Osteocyte (in vitro differentiated cells): ENCODE measurements around the gene F2RL3. TPM values are rescaled to one million over a fixed set of nuclear protein-coding genes. Genes with fewer than 3 reads are reported as not detected.

Source experiments
- DNase-seq: peaks from one replicate; pipeline ENCODE4 v3.0.0; 2021; ENCODE audit warnings: mixed read lengths; ENCODE audit not compliant: unreplicated experiment; ENCODE audit errors: extremely low spot score
- H3K27ac Mint-ChIP-seq: one replicate; pipeline ENCODE4 v1.8.0; 2021; ENCODE audit warnings: mild to moderate bottlenecking, mixed read lengths; ENCODE audit not compliant: unreplicated experiment
- H3K27me3 Mint-ChIP-seq: one replicate; pipeline ENCODE4 v1.8.0; 2021; ENCODE audit warnings: mixed read lengths; ENCODE audit not compliant: unreplicated experiment
- H3K36me3 Mint-ChIP-seq: one replicate; pipeline ENCODE4 v1.8.0; 2021; ENCODE audit warnings: mixed read lengths; ENCODE audit not compliant: unreplicated experiment
- H3K4me1 Mint-ChIP-seq: one replicate; pipeline ENCODE4 v1.8.0; 2021; ENCODE audit warnings: mixed read lengths; ENCODE audit not compliant: unreplicated experiment
- H3K4me3 Mint-ChIP-seq: one replicate; pipeline ENCODE4 v1.8.0; 2021; ENCODE audit warnings: mild to moderate bottlenecking, moderate library complexity, mixed read lengths; ENCODE audit not compliant: unreplicated experiment
- H3K9me3 Mint-ChIP-seq: one replicate; pipeline ENCODE4 v1.8.0; 2021; ENCODE audit warnings: mixed read lengths; ENCODE audit not compliant: unreplicated experiment
- CTCF ChIP-seq: fragments of 200-600 bp; sonication (generic); IDR thresholded peaks from 2 replicates; pipeline ENCODE4 v1.5.0; 2021; ENCODE audit warnings: antibody characterized with exemption, mild to moderate bottlenecking, moderate library complexity
- total RNA-seq: library from RNA; stranded (reverse); gene quantifications from 2 replicates; pipeline ENCODE4 v1.2.1, GENCODE V29; 2021

The F2RL3 gene
- total RNA-seq, 1 donor from 2014 or later, result 0.08 TPM

GRCh38 chr19:16860118-16860517, 28.7 kb upstream of the F2RL3 start:
- peaks cover 10% of the 10 kb centered on the region for H3K4me1 Mint-ChIP-seq
- no peaks in the 10 kb centered on the region for H3K9me3 Mint-ChIP-seq
- peak overlapping the region; percentile 13 for H3K27ac Mint-ChIP-seq
- no peaks in the 10 kb centered on the region for H3K27me3 Mint-ChIP-seq
- peaks cover 28% of the 10 kb centered on the region for H3K36me3 Mint-ChIP-seq
- no peak overlapping the region for H3K4me3 Mint-ChIP-seq
- DNase-seq, result no peak
- TF ChIP-seq CTCF, result no peak

GRCh38 chr19:16861011-16861410, 27.8 kb upstream of the F2RL3 start:
- Mint-ChIP-seq H3K36me3 (peaks cover 33% of the 10 kb centered on the region), H3K4me1 (peaks cover 10% of the 10 kb centered on the region), H3K27ac (no peak overlapping the region), H3K27me3 (no peaks in the 10 kb centered on the region), H3K4me3 (no peak overlapping the region), H3K9me3 (no peaks in the 10 kb centered on the region)
- no peak for DNase-seq
- TF ChIP-seq CTCF, result no peak

DNA sequence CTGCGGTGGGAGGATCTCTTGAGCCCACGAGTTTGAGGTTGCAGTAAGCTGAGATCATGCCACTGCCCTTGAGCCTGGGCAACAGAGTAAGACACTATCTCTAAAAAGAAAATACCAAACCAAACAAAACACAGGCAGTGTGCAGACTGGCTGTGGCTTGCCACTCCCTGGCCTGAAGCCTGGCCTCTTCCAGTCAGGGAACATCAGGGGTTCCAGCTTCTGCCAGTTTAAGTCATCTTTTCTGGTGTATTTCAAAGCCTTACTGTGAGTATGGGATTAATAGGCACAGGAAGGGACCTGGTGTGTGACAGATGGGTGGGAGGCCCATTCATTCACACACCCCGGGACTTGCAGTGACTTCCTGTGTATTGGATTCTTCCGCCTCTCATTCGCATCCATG, 27.0 kb upstream of the F2RL3 start:
- H3K27me3 Mint-ChIP-seq, result no peaks in the 10 kb centered on the region
- no peaks in the 10 kb centered on the region for H3K9me3 Mint-ChIP-seq
- no peak for TF ChIP-seq CTCF
- H3K27ac Mint-ChIP-seq, result no peak overlapping the region
- no peak overlapping the region for H3K4me3 Mint-ChIP-seq
- H3K4me1 Mint-ChIP-seq, result peaks cover 10% of the 10 kb centered on the region
- no peak for DNase-seq
- H3K36me3 Mint-ChIP-seq, result peaks cover 33% of the 10 kb centered on the region

DNA sequence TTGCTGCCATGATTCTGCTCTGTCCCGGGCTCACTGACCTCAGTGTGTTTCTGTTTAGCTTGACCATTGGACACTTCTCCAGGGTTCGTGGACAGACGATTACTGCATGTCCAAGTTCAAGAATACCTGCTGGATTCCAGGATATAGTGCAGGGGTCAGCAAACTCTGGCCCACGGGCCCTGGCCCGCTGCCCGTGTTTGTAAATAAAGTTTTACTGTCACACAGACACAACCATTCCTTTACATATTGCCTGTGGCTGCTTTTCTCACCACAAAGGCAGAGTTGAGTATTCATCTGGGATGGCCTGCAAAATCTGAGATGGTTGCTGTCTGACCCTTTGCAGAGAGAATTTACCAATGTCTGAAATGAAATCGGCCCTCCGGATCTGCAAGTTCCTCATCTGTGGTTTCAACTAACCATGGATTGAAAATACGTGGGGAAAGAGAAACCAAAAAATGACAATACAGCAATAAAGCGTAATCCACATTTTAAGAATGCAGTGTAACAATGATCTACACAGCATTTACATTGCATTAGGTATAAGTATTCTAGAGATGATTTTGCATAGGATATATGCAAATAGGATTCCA, 25.9 kb upstream of the F2RL3 start:
- Mint-ChIP-seq H3K4me3 (no peak overlapping the region), H3K27me3 (no peaks in the 10 kb centered on the region), H3K27ac (no peak overlapping the region), H3K9me3 (no peaks in the 10 kb centered on the region), H3K4me1 (peaks cover 10% of the 10 kb centered on the region), H3K36me3 (peaks cover 37% of the 10 kb centered on the region)
- no peak for TF ChIP-seq CTCF
- DNase-seq, result no peak

- Mint-ChIP-seq H3K4me1 (peaks cover 1% of the 10 kb centered on the region), H3K27ac (no peak overlapping the region), H3K9me3 (no peaks in the 10 kb centered on the region), H3K4me3 (no peak overlapping the region), H3K27me3 (no peaks in the 10 kb centered on the region), H3K36me3 (peaks cover 40% of the 10 kb centered on the region)
- no peak for TF ChIP-seq CTCF
- no peak for DNase-seq
These were observed 21.6 kb upstream of the F2RL3 start for GRCh38 chr19:16867211-16867610.
